Hepatocyte (in vitro differentiated cells): Measurements from ENCODE around the gene MISP3. TPM values are rescaled to one million over a fixed set of nuclear protein-coding genes. Genes with fewer than 3 reads are reported as not detected.

ENCODE experiments used
- DNase-seq: peaks from one replicate; pipeline ENCODE4 v3.0.0-alpha.2; 2016; ENCODE audit warnings: low spot score
- H2AFZ ChIP-seq: fragments of 200-600 bp; sonication (generic); 2 replicates; pipeline ENCODE4 v1.6.0; 2016; ENCODE audit warnings: antibody characterized with exemption, mild to moderate bottlenecking
- H3K27ac ChIP-seq: fragments of 200-600 bp; sonication (generic); 2 replicates; pipeline ENCODE4 v1.5.1; 2016; ENCODE audit warnings: mild to moderate bottlenecking
- H3K27me3 ChIP-seq: fragments of 200-600 bp; sonication (generic); 2 replicates; pipeline ENCODE4 v1.6.1; 2016
- H3K36me3 ChIP-seq: fragments of 200-600 bp; sonication (generic); replicated peaks from 2 replicates; pipeline ENCODE4 v1.5.1; 2016; ENCODE audit warnings: low read depth; ENCODE audit not compliant: insufficient read depth
- H3K4me1 ChIP-seq: fragments of 200-600 bp; sonication (generic); 2 replicates; pipeline ENCODE4 v1.5.1; 2016; ENCODE audit warnings: mild to moderate bottlenecking, moderate library complexity; ENCODE audit not compliant: insufficient read depth
- H3K4me2 ChIP-seq: fragments of 200-600 bp; sonication (generic); 2 replicates; pipeline ENCODE4 v1.6.0; 2016
- H3K4me3 ChIP-seq: fragments of 200-600 bp; sonication (generic); 2 replicates; pipeline ENCODE4 v1.5.1; 2016; ENCODE audit warnings: mild to moderate bottlenecking
- H3K79me2 ChIP-seq: fragments of 200-600 bp; sonication (generic); 2 replicates; pipeline ENCODE4 v1.6.0; 2017; ENCODE audit warnings: mild to moderate bottlenecking
- H3K9me2 ChIP-seq: fragments of 200-600 bp; sonication (generic); replicated peaks from 2 replicates; pipeline ENCODE4 v1.6.0; 2017; ENCODE audit warnings: mild to moderate bottlenecking; ENCODE audit not compliant: insufficient read depth
- H3K9me3 ChIP-seq: fragments of 200-600 bp; sonication (generic); 2 replicates; pipeline ENCODE4 v1.5.1; 2016; ENCODE audit warnings: low read depth, mild to moderate bottlenecking
- H4K20me1 ChIP-seq: fragments of 200-600 bp; sonication (generic); 2 replicates; pipeline ENCODE4 v1.6.0; 2016; ENCODE audit warnings: mild to moderate bottlenecking; ENCODE audit not compliant: insufficient read depth, poor library complexity, severe bottlenecking
- EZH2 ChIP-seq: fragments of 200-600 bp; sonication (generic); IDR thresholded peaks from 2 replicates; pipeline ENCODE4 v1.6.1; 2016; ENCODE audit warnings: antibody characterized with exemption, mild to moderate bottlenecking, borderline replicate concordance
- EZH2phosphoT487 ChIP-seq: fragments of 200-600 bp; sonication (generic); IDR thresholded peaks from one replicate; pipeline ENCODE4 v1.6.1; 2018; ENCODE audit warnings: antibody characterized with exemption, mild to moderate bottlenecking, low read depth, moderate library complexity; ENCODE audit not compliant: unreplicated experiment, severe bottlenecking
- WGBS: methylation state at CpG from one replicate; pipeline ENCODE4 v1.1.6; 2016; ENCODE audit warnings: low lambda C conversion rate; ENCODE audit errors: missing lambda C conversion rate; 5-methylcytosine and 5-hydroxymethylcytosine counted together
- polyA plus RNA-seq: library from polyadenylated mRNA; unstranded; fragments of >200 nt; fragmentation: Nextera tagmentation; extraction: Ambion mirVana; gene quantifications from 2 replicates; pipeline ENCODE4 v1.2.1, GENCODE V29; 2016
- total RNA-seq: library from RNA; depleted of rRNA; stranded (reverse); fragments of >200 nt; gene quantifications from 2 replicates; pipeline ENCODE4 v1.2.3, GENCODE V29; 2014
- TF ChIP-seq, protein P1 (sequence below): fragments of 200-600 bp; sonication (generic); IDR thresholded peaks from 2 replicates; pipeline ENCODE4 v1.5.1; 2016; ENCODE audit warnings: antibody characterized with exemption, mild to moderate bottlenecking; ENCODE audit not compliant: poor library complexity

The MISP3 gene
- total and polyA plus RNA-seq, 2 experiments from 2014 or later, result 4.9 to 13.1 TPM

DNA sequence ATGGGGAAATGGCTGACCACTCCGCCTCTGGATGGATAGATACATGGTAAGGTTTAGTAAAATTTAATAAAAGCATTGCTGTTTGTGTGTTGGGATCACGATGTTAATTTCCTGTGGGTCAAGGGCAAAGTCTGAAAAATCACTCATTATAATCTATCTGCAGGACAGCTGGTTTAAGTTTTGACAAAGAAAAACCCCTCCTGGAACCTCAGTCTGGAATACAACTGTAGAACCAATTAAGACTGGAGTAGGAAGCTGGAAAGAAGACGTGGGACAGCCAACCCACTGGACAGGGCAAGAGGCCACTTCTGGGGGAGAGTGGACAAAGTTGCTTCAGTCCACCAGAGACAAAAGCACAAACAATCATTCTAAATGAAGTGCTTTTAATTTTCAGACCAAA lies 46.6 kb downstream of the MISP3 start:
- no peaks in the 10 kb centered on the region for H3K9me2 ChIP-seq
- peak overlapping the region; percentile 99 for H3K27ac ChIP-seq
- peak overlapping the region; percentile 95 for H3K4me2 ChIP-seq
- H4K20me1 ChIP-seq, result peaks cover 2% of the 10 kb centered on the region
- 82% methylated on average over 3 of the region's 3 CpGs for WGBS
- no peak for DNase-seq
- no peaks in the 10 kb centered on the region for H3K27me3 ChIP-seq
- TF ChIP-seq EZH2 (no peak), EZH2phosphoT487 (no peak)
- TF ChIP-seq, protein P1, sequence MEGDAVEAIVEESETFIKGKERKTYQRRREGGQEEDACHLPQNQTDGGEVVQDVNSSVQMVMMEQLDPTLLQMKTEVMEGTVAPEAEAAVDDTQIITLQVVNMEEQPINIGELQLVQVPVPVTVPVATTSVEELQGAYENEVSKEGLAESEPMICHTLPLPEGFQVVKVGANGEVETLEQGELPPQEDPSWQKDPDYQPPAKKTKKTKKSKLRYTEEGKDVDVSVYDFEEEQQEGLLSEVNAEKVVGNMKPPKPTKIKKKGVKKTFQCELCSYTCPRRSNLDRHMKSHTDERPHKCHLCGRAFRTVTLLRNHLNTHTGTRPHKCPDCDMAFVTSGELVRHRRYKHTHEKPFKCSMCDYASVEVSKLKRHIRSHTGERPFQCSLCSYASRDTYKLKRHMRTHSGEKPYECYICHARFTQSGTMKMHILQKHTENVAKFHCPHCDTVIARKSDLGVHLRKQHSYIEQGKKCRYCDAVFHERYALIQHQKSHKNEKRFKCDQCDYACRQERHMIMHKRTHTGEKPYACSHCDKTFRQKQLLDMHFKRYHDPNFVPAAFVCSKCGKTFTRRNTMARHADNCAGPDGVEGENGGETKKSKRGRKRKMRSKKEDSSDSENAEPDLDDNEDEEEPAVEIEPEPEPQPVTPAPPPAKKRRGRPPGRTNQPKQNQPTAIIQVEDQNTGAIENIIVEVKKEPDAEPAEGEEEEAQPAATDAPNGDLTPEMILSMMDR, result no peak
- peak overlapping the region; percentile 51 for H2AFZ ChIP-seq
- peaks cover 31% of the 10 kb centered on the region for H3K79me2 ChIP-seq
- H3K9me3 ChIP-seq, result no peaks in the 10 kb centered on the region
- no peak overlapping the region for H3K4me3 ChIP-seq
- no peaks in the 10 kb centered on the region for H3K36me3 ChIP-seq
- peaks cover 11% of the 10 kb centered on the region for H3K4me1 ChIP-seq

DNA sequence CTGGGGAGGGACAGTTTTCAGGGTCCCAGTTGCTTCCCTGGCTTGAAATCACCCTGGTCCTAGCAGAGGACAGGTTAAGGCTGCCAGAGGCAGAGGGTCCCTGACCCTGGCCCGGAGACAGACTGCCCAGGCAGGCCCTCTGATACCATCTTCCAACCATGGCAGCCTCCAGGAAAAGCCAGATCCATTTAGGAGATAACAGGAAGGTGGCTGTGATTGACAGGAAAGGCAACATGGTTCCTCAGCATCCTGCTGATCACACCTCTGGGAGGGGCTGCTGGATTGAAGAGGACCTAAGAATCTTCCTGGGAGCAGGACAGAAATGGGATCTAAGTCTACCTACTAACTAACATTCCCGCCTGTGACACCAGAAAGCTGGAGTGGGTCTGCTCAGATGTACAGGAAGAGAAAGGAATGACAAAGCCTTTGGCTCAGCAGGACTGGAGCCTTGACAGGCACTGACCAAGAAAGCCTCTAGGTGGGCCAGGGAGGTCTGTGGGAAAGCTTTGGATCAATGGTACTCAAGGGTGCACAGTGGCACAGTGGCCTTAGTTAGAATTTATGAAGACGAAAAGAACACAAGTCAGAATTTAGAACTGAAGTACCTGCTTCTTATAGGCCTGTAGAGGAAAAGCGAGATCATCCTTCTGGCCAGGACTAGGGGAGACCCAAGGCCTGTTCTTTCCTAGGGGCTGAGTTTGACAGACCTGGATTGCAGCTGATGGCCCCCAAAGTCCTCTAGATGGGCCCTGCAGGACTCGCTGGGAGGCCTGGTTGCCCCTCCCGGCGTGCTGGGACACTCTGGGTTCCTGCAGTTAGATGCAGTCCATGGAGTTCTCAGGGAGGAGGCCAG lies 47.3 kb downstream of the MISP3 start:
- WGBS, result 97% methylated on average over 6 of the region's 7 CpGs
- H3K79me2 ChIP-seq, result peaks cover 24% of the 10 kb centered on the region

DNA sequence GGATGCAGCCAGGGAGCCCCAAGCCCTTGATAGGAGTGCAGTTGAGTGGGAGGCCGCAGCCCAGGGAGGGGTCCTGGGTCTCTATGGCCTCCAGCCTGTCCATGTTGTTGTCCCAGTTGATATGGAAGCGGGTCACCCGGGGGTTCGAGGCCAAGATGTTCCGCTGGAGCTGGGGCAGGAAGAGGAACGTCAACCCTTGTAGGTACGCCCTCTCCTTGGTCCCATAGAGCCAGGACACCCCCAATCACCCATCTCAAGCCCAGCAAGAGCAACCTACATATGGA lies 47.9 kb downstream of the MISP3 start:
- Histone ChIP-seq H3K4me2 (no peak overlapping the region), H4K20me1 (peaks cover 2% of the 10 kb centered on the region), H3K9me2 (no peaks in the 10 kb centered on the region), H3K79me2 (peaks cover 18% of the 10 kb centered on the region), H2AFZ (no peak overlapping the region), H3K9me3 (no peaks in the 10 kb centered on the region), H3K4me1 (peaks cover 11% of the 10 kb centered on the region), H3K27ac (no peak overlapping the region), H3K4me3 (no peak overlapping the region), H3K27me3 (no peaks in the 10 kb centered on the region), H3K36me3 (no peaks in the 10 kb centered on the region)
- 100% methylated on average over 7 of the region's 7 CpGs for WGBS
- DNase-seq, result no peak
- TF ChIP-seq EZH2phosphoT487, result no peak
- TF ChIP-seq, protein P1, result no peak
- no peak for TF ChIP-seq EZH2

More for the DNA sequence above, 47.3 kb downstream of the MISP3 start:
- H3K4me3 ChIP-seq, result no peak overlapping the region
- peak overlapping the region; percentile 95 for H3K4me2 ChIP-seq
- H3K27ac ChIP-seq, result peak overlapping the region; percentile 99
- H3K9me3 ChIP-seq, result no peaks in the 10 kb centered on the region
- DNase-seq, result no peak
- H2AFZ ChIP-seq, result no peak overlapping the region
- peaks cover 11% of the 10 kb centered on the region for H3K4me1 ChIP-seq
- TF ChIP-seq, protein P1, result no peak
- TF ChIP-seq EZH2, result no peak
- peaks cover 2% of the 10 kb centered on the region for H4K20me1 ChIP-seq
- no peaks in the 10 kb centered on the region for H3K27me3 ChIP-seq
- H3K36me3 ChIP-seq, result no peaks in the 10 kb centered on the region
- H3K9me2 ChIP-seq, result no peaks in the 10 kb centered on the region
